Raji (cell line): Measurements from ENCODE around the gene KIF6.

Experiments used
- POLR2A ChIP-seq: IDR thresholded peaks from 2 replicates; pipeline ENCODE4 v1.6.1; 2011; ENCODE audit warnings: low read depth, low read length, control low read depth; ENCODE audit not compliant: insufficient read depth

Gene KIF6

DNA sequence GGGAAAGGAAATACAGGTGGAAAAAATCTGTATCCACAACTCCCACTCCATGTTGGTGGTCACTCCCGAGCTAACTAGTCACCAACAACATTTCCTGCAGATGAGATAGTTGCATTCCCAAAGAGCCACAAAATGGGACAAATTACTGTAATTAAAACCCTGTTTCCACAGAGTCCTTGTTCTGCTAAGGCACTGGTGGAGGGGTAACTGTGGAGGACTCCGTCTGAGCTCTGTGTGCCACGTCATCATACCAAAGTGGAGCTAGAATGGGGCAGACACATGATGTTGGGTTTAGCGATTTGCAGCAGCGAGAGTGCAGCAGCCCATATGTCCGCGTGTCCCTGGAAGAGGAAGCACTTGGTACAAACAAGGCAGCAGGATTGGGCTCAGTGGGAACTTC lies 230.2 kb downstream of the KIF6 start:
- TF ChIP-seq POLR2A, result no peak

- TF ChIP-seq POLR2A, result no peak
Measured at GRCh38 chr6:39493777-39494176, 231.4 kb downstream of the KIF6 start.

DNA sequence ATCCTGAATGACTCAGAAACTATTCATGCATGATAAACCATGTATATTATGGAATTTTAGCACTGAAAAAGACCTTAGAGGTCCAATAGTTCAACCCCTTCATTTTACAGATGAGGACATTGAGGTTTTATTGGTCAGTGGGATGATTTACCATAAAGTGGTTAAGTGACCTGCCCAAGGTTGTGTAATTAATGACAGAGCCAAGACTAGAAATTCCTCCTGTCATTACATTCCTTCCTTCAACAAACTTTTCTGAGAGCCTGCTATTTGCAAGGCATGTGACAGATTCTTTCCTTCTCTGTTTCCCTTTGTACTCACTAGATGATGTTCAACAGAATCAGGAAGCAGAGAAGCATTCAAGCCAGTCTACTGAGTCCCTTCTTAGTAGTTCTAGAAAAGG lies 232.0 kb downstream of the KIF6 start:
- TF ChIP-seq POLR2A, result no peak

- TF ChIP-seq POLR2A, result no peak
Measured at GRCh38 chr6:39490108-39490507, 235.1 kb downstream of the KIF6 start.

- no peak for TF ChIP-seq POLR2A
Measured at GRCh38 chr6:39488255-39488879, 236.8 kb downstream of the KIF6 start.

GRCh38 chr6:39484276-39484675 lies 240.9 kb downstream of the KIF6 start:
- no peak for TF ChIP-seq POLR2A

DNA sequence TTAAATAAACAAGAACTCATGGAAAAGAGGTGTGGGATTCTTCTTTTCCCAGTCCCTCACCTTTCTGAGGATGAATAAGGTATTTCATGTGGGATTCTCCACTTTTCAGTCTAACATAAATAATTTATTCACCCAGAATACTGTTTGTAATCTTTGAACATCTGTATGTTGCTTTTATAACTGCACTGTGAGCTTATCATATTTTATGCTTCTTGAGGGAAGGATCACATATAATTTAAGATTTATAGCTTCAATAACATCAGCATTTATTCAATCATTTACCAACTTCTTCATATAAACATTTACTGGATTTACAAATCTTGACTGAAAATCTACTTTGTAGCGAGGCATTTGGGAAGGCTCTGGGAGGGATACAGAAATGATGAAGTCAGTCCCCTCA lies 248.5 kb downstream of the KIF6 start:
- TF ChIP-seq POLR2A, result no peak

- TF ChIP-seq POLR2A, result no peak
Measured at GRCh38 chr6:39476151-39476550, 249.1 kb downstream of the KIF6 start.

- TF ChIP-seq POLR2A, result no peak
Measured at GRCh38 chr6:39471954-39472659, 253.1 kb downstream of the KIF6 start.

GRCh38 chr6:39470506-39470905 lies 254.7 kb downstream of the KIF6 start:
- no peak for TF ChIP-seq POLR2A

DNA sequence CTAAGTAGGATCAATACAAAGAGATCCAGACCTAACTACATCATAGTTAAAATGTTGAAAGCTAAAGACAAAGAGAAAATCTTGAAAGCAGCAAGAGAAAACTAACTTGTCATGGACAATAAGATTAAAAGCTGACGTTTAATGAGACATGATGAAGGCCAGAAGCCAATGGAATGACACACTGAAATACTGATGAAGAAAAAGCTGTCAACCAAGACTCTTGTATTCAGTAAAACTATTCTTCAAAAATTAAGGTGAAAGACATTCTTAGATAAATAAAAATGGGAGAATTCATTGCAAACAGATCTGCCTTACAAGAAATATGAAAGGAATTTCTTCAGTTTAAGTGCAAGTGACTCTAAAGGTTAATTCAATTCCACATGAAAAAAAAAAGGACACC lies 256.8 kb downstream of the KIF6 start:
- no peak for TF ChIP-seq POLR2A

DNA sequence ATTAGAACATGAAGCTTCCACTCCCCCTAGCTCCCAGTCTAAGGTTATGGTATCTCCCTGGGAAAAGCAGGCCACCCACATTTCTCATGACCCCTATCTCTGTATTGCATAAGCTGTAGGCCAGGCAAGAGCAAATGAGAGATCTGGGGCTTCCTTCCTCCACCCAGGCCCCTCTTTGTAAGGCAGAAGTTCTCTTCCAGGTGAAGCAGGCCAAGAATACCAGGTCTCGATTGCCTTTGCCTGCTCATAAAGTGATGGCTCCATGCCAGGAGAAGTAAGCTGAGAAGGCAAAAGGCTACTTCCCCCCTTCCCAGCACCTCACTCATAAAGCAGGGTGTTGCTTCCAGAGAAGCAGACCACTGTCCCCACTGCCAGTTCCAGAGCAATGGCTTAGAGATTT lies 258.6 kb downstream of the KIF6 start:
- TF ChIP-seq POLR2A, result no peak

- TF ChIP-seq POLR2A, result no peak
Measured at GRCh38 chr6:39465539-39465938, 259.7 kb downstream of the KIF6 start.

DNA sequence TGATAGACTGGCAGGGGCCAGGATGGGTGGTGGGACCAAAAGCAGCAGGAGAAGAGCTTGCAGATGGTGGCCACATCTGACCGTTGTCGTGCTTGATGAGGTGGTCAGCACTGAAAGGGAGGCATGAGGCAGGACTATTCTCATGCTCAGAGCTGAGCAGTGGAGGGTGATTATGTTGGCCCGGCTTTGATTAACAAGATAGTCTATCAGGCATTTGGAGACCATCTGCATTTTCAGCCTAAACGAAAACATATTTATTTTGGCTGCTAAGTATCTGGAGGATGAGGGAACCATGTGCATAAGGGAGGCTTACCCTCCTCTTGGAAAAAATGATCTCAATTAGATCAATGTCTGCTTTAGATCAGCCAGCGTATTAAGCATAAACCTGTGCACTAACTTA lies 261.1 kb downstream of the KIF6 start:
- TF ChIP-seq POLR2A, result no peak

GRCh38 chr6:39453956-39454524 lies 271.2 kb downstream of the KIF6 start:
- TF ChIP-seq POLR2A, result no peak

DNA sequence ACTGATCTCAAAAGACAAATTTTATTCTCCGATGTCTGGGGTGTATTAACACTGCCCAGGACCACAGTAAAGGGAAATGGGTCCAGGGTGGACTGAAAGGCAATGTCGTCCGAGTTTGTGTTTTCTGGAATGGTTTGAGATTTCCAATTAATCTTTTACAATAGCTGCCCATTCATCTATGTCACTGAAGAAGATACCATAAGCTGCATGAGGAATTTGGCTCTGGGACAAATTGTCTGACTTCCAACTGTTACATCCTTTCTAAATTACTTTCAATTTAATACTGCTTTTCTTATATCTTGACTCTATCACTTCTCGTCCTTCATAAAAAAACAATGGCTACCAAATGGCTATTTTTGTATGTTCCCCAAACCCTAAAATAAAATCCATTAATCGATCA lies 272.0 kb downstream of the KIF6 start:
- TF ChIP-seq POLR2A, result no peak
